Testis (tissue), 2 donors: ENCODE results near the gene CYP4F2.

Experiments used
- CTCF ChIP-seq, 3 experiments: fragments of 450-650 bp in 2 of 3; fragments of 200-600 bp in 1 of 3; sonication (generic) in 1 of 3; IDR thresholded peaks; one replicate each; pipeline ENCODE4 v1.5.1; 2016 to 2019; ENCODE audit warnings: antibody characterized with exemption in 3 of 3, mild to moderate bottlenecking in 2 of 3, moderate library complexity in 1 of 3
- POLR2A ChIP-seq: fragments of 450-650 bp; IDR thresholded peaks from one replicate; pipeline ENCODE4 v1.6.1; 2017; ENCODE audit warnings: antibody characterized with exemption, mild to moderate bottlenecking, moderate library complexity

DNA sequence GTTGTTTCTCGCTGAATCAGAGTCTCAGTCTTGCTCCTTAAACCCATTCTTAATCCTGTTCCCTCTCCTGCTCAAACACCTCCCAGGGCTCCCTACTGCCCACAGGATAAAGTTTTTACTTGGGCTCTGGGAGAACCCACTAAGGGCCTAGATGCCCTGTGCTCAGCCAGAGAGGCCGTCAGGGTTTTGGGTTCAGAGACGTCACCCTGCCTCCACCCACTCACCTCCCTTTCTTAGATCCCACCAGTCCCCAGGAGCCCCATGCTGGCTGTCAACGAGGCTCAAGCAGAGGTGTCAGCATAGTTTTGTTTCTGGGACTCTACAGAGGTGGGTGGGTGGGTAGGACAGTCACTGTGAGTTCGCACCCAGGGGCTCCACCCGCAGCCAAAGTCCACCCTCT lies 15.5 kb upstream of the CYP4F2 start:
- no peak for TF ChIP-seq CTCF (IDR thresholded peaks at IDR 0.05)
- TF ChIP-seq POLR2A: no peak
